GM19023 (cell line): Measurements from ENCODE around the gene RACGAP1.
A peak's percentile ranks its signal among the peaks of the same experiment; 100 is the strongest.
"Not testable (repeated sequence)": the region's sequence is repeated elsewhere in the genome, so short reads cannot be mapped to it uniquely, and the experiment has no call there.

Source experiments
- ATAC-seq: cut with Tn5 transposase; IDR thresholded peaks from one replicate; pipeline ENCODE4 v1.9.1; 2021; ENCODE audit warnings: mild to moderate bottlenecking, moderate library complexity; ENCODE audit not compliant: unreplicated experiment

Gene RACGAP1

GRCh38 chr12:50032515-50032853 is 7.2 kb upstream of the RACGAP1 start:
- no peak for ATAC-seq

GRCh38 chr12:50030449-50030848 is 5.2 kb upstream of the RACGAP1 start:
- ATAC-seq = not testable (repeated sequence)

GRCh38 chr12:50026691-50027090 is 1.4 kb upstream of the RACGAP1 start:
- ATAC-seq = no peak

- peak; percentile 17 for ATAC-seq
These were observed 498 bp downstream of the RACGAP1 start for GRCh38 chr12:50024805-50025186.

GRCh38 chr12:50024227-50024626 is 1.1 kb downstream of the RACGAP1 start:
- ATAC-seq = no peak

GRCh38 chr12:50022903-50023302 is 2.4 kb downstream of the RACGAP1 start:
- no peak for ATAC-seq

GRCh38 chr12:50021031-50021430 is 4.3 kb downstream of the RACGAP1 start:
- no peak for ATAC-seq

- ATAC-seq = no peak
These were observed 5.8 kb downstream of the RACGAP1 start for GRCh38 chr12:50019524-50019923.

GRCh38 chr12:50018968-50019367 is 6.3 kb downstream of the RACGAP1 start:
- ATAC-seq = no peak

- ATAC-seq = no peak
These were observed 7.1 kb downstream of the RACGAP1 start for GRCh38 chr12:50018154-50018553.

GRCh38 chr12:50017641-50018040 is 7.7 kb downstream of the RACGAP1 start:
- ATAC-seq = no peak

GRCh38 chr12:50016501-50017475 is 8.5 kb downstream of the RACGAP1 start:
- ATAC-seq = no peak

GRCh38 chr12:50014342-50014741 is 11.0 kb downstream of the RACGAP1 start:
- ATAC-seq = no peak

GRCh38 chr12:50013361-50014147 is 11.7 kb downstream of the RACGAP1 start:
- ATAC-seq = no peak

- no peak for ATAC-seq
These were observed 18.4 kb downstream of the RACGAP1 start for GRCh38 chr12:50006754-50007442.

- no peak for ATAC-seq
These were observed 19.0 kb downstream of the RACGAP1 start for GRCh38 chr12:50006280-50006679.

- ATAC-seq = no peak
These were observed 20.1 kb downstream of the RACGAP1 start for GRCh38 chr12:50005175-50005574.

GRCh38 chr12:50004696-50005095 is 20.6 kb downstream of the RACGAP1 start:
- no peak for ATAC-seq

- no peak for ATAC-seq
These were observed 21.7 kb downstream of the RACGAP1 start for GRCh38 chr12:50003595-50003994.

GRCh38 chr12:49998453-49998852 is 26.8 kb downstream of the RACGAP1 start:
- no peak for ATAC-seq

- no peak for ATAC-seq
These were observed 35.0 kb downstream of the RACGAP1 start for GRCh38 chr12:49990273-49990672.
